Measurements from ENCODE around the gene CD163L1.

DNA sequence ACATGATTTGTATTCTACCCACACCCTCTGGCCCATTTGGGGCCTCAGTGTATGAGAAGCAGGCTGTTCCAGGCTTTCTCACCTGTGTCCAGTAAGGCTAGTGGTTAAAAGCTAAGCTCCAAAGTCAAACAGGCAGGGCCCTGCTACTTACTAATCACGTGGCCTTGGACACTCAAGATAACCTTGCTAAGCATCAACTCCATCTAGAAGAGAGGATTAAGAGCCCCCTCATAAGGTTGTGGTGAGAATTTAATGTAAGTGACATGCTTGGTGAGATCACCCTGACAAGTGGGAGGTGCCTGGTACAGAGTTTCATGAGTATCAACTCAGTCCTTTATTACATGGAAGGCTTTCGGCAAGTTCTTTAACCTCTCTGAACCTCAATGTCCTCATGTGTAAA is 122.3 kb downstream of the CD163L1 start:
- TF ChIP-seq, protein P1, sequence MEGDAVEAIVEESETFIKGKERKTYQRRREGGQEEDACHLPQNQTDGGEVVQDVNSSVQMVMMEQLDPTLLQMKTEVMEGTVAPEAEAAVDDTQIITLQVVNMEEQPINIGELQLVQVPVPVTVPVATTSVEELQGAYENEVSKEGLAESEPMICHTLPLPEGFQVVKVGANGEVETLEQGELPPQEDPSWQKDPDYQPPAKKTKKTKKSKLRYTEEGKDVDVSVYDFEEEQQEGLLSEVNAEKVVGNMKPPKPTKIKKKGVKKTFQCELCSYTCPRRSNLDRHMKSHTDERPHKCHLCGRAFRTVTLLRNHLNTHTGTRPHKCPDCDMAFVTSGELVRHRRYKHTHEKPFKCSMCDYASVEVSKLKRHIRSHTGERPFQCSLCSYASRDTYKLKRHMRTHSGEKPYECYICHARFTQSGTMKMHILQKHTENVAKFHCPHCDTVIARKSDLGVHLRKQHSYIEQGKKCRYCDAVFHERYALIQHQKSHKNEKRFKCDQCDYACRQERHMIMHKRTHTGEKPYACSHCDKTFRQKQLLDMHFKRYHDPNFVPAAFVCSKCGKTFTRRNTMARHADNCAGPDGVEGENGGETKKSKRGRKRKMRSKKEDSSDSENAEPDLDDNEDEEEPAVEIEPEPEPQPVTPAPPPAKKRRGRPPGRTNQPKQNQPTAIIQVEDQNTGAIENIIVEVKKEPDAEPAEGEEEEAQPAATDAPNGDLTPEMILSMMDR (IDR thresholded peaks at IDR 0.05): no peak
- no peak for TF ChIP-seq POLR2A (IDR thresholded peaks at IDR 0.05)
